GM23338 (cell line): ENCODE data around the gene MTARC2.

Experiments used
- CREB1 ChIP-seq: fragments of 250-450 bp; sonication (Bioruptor Pico); IDR thresholded peaks from 2 replicates; pipeline ENCODE4 v1.5.0; 2020; ENCODE audit warnings: low read depth, mild to moderate bottlenecking, moderate library complexity
- ETS1 ChIP-seq: IDR thresholded peaks from 2 replicates; pipeline ENCODE4 v1.6.1; 2016; ENCODE audit warnings: antibody characterized with exemption
- EZH2 ChIP-seq: fragments of 200-600 bp; sonication (generic); IDR thresholded peaks from one replicate; pipeline ENCODE4 v1.8.0; 2017; ENCODE audit warnings: antibody characterized with exemption, mild to moderate bottlenecking, low read depth; ENCODE audit not compliant: unreplicated experiment
- EZH2phosphoT487 ChIP-seq: fragments of 200-600 bp; sonication (generic); IDR thresholded peaks from one replicate; pipeline ENCODE4 v1.8.1; 2018; ENCODE audit warnings: antibody characterized with exemption; ENCODE audit not compliant: unreplicated experiment
- NANOG ChIP-seq: IDR thresholded peaks from 2 replicates; pipeline ENCODE4 v1.6.1; 2016; ENCODE audit warnings: antibody characterized with exemption, borderline replicate concordance
- ZNF331 ChIP-seq: fragments of 250-450 bp; sonication (Bioruptor Pico); IDR thresholded peaks from 2 replicates; pipeline ENCODE4 v1.5.0; 2020; ENCODE audit warnings: low read depth, mild to moderate bottlenecking, moderate library complexity
- TF ChIP-seq, protein P1 (sequence below), 2 experiments: fragments of 200-600 bp in 1 of 2; sonication (generic) in 1 of 2; conservative IDR thresholded peaks; 2 replicates each; pipeline versions ENCODE4 v1.5.1 to v1.6.1; 2016 to 2017; ENCODE audit warnings: antibody characterized with exemption in 2 of 2, low read depth in 2 of 2, mild to moderate bottlenecking in 2 of 2, moderate library complexity in 1 of 2
- TF ChIP-seq, protein P2 (sequence below): IDR thresholded peaks from one replicate; pipeline ENCODE4 v1.6.1; 2018; ENCODE audit warnings: antibody characterized with exemption; ENCODE audit not compliant: unreplicated experiment

DNA sequence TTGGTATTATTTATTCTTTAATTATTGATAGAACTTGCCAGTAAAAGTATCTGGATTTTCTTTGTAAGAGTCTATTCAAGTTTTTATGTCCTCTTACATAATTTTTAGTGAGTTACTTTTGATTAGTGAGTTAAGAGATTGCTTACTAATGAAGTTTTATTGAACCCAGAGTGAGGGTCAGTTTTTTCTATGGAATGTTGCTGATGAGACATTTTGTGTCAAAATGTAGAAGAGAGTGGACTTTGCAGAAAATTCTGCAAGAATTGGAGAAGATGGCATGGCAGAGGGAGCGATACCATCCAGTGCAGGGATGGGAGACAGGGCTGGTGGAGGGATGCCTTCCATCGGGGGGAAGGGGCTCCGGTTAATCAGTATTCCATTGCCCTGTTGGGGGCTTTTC is 11.0 kb downstream of the MTARC2 start:
- TF ChIP-seq, protein P1, sequence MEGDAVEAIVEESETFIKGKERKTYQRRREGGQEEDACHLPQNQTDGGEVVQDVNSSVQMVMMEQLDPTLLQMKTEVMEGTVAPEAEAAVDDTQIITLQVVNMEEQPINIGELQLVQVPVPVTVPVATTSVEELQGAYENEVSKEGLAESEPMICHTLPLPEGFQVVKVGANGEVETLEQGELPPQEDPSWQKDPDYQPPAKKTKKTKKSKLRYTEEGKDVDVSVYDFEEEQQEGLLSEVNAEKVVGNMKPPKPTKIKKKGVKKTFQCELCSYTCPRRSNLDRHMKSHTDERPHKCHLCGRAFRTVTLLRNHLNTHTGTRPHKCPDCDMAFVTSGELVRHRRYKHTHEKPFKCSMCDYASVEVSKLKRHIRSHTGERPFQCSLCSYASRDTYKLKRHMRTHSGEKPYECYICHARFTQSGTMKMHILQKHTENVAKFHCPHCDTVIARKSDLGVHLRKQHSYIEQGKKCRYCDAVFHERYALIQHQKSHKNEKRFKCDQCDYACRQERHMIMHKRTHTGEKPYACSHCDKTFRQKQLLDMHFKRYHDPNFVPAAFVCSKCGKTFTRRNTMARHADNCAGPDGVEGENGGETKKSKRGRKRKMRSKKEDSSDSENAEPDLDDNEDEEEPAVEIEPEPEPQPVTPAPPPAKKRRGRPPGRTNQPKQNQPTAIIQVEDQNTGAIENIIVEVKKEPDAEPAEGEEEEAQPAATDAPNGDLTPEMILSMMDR (conservative IDR thresholded peaks at IDR 0.05; ENCODE audit: low read depth in 2 of 2) = no peak
- TF ChIP-seq EZH2 (no peak), CREB1 (CRISPR knock-in tag) (no peak), NANOG (no peak), EZH2phosphoT487 (no peak), ETS1 (no peak), ZNF331 (no peak)
- TF ChIP-seq, protein P2, sequence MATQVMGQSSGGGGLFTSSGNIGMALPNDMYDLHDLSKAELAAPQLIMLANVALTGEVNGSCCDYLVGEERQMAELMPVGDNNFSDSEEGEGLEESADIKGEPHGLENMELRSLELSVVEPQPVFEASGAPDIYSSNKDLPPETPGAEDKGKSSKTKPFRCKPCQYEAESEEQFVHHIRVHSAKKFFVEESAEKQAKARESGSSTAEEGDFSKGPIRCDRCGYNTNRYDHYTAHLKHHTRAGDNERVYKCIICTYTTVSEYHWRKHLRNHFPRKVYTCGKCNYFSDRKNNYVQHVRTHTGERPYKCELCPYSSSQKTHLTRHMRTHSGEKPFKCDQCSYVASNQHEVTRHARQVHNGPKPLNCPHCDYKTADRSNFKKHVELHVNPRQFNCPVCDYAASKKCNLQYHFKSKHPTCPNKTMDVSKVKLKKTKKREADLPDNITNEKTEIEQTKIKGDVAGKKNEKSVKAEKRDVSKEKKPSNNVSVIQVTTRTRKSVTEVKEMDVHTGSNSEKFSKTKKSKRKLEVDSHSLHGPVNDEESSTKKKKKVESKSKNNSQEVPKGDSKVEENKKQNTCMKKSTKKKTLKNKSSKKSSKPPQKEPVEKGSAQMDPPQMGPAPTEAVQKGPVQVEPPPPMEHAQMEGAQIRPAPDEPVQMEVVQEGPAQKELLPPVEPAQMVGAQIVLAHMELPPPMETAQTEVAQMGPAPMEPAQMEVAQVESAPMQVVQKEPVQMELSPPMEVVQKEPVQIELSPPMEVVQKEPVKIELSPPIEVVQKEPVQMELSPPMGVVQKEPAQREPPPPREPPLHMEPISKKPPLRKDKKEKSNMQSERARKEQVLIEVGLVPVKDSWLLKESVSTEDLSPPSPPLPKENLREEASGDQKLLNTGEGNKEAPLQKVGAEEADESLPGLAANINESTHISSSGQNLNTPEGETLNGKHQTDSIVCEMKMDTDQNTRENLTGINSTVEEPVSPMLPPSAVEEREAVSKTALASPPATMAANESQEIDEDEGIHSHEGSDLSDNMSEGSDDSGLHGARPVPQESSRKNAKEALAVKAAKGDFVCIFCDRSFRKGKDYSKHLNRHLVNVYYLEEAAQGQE = no peak
